ENCODE measurements around the gene LOX.

Gene LOX

DNA sequence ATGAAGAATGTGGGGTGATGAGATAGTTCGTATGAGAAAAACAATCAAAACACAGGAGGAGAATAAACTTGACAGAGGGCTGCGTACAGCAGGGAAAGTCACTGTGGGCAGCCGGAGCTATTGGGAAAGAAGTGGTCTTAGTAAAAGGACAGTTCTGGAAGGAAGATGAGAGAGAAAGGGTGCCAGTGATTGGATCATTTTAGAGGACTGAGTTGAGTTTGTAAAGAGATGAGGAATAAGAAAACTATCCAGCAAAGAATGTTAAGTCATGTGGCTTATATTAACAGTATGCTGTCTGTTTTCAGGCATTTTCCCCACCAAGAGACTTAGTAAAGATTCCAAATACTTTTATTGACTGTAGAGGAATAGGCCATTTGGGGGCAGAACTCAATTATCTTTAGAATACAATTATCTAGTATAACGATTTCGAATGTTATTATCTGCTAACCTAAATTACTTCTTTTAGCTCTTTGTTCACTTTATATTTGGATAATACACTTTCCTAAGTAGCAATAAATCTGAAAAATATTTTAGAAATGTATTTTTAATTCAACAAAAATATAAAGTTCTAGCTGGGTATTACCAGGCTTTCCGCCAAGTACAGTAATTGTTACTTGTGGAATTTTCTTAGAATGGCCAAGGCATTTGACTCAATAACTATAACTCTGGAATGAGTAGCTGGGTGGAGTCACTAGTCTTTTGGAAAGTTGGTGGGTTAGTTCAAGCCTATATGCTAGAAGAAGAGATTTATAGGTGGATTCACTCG lies 15.5 kb upstream of the LOX start:
- H3K27me3 ChIP-seq (ENCODE audit: control insufficient read depth, insufficient read depth, low read length) = no peaks in the 10 kb centered on the region
- H3K36me3 ChIP-seq (ENCODE audit: control insufficient read depth, insufficient read depth, low read length) = no peaks in the 10 kb centered on the region
- no peak overlapping the region for H3K9ac ChIP-seq (ENCODE audit: low read length)
- H3K4me1 ChIP-seq (ENCODE audit: control insufficient read depth, insufficient read depth, low read length) = no peaks in the 10 kb centered on the region
- H3K4me3 ChIP-seq (ENCODE audit: low read length) = no peak overlapping the region
- no peak overlapping the region for H3K27ac ChIP-seq (ENCODE audit: low read depth, low read length)

DNA sequence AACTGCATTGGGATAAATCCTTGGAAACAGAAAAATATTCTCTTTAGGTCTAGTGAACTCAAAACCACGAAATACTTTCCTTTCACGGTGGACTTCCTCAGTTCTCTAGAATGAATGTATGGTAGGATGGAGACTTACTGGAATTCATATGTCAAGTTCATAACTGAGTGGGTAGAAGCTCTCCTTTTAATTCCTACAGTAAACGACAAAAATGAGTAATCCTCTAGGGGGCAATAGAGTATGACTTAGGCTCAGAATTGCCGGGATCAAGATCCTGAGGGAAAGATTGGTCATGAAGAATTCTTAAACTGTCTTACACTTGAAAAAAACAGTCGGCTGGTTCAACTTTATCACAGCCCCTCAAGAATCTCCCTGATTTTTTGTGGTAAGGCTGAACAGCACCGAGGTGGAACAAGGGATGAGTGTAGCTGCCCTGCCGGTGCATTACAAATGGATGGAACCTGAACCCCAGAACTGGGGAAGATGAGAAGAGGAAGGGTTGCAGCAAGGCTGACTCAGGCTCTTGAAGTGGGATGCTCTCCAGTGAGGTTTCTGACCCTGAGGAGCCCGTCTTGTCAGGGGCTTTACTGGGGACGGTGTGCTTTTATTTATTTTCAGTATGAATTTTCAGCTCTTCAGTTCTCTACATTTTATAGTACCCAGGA lies 14.0 kb upstream of the LOX start:
- Histone ChIP-seq H3K27ac (ENCODE audit: low read depth, low read length) (no peak overlapping the region), H3K36me3 (ENCODE audit: control insufficient read depth, insufficient read depth, low read length) (no peaks in the 10 kb centered on the region), H3K9ac (ENCODE audit: low read length) (no peak overlapping the region), H3K4me3 (ENCODE audit: low read length) (no peak overlapping the region), H3K27me3 (ENCODE audit: control insufficient read depth, insufficient read depth, low read length) (no peaks in the 10 kb centered on the region), H3K4me1 (ENCODE audit: control insufficient read depth, insufficient read depth, low read length) (no peaks in the 10 kb centered on the region)

DNA sequence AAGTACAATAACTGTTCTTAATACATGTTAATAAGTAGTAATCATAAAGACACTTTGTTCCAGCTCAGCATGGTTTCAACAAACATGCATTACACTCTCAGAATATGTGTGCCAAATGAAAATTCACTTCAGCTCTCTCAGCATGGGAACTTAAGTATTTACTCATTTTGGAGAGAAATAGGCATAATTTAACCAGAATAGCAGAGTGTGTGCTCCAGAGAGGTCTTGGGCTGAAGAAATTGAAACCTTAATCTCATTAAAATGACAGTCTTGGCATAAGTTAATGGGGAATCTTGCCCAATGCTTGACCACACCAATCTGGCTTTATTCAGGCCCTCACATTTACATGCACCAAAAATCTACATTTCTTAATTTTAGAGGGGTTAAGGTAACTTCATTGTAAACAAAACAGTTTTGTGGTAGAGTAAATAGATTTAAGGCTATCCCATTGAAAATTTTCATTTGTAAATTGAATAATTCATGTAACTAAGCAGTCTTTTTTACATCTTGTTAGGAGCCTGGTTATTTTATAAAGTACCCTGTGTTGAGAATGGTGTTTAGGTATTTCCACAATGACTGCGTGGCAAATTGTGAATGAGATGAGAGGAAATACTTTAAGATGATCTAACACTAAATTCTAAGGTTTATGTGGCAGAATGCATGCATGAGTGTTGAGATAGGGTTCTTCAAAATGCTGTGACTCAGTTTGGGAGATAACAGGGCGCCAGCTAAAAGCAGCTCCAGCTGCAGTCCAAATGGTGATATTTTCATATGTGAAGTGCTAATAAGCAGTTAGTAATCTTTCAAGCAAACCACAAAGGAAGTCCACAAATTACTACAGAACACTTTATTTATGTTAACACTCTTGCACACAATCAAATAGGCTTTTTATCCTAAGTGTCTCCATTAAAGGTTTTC lies 11.3 kb upstream of the LOX start:
- no peak overlapping the region for H3K27ac ChIP-seq (ENCODE audit: low read depth, low read length)

DNA sequence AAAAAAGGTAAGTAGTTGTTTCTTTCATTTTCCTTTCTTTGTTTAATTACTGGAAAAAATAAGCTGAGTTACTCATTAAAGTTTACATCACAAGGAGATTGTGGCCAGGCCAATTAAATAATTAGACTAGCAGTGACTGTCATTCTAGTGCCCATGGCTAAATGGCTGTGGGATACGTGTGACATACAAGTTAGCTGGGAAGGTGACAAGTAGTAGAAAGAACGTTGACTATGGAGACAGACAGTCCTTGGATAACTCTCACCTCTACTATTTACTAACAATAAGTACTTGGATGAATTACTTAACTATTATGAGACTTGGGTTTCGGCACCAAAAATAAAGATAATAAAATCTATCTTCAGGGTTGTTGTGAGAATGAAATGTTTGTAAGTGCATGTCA lies 7.0 kb upstream of the LOX start:
- Histone ChIP-seq H3K36me3 (ENCODE audit: control insufficient read depth, insufficient read depth, low read length) (no peaks in the 10 kb centered on the region), H3K27ac (ENCODE audit: low read depth, low read length) (no peak overlapping the region), H3K9ac (ENCODE audit: low read length) (no peak overlapping the region), H3K4me3 (ENCODE audit: low read length) (no peak overlapping the region), H3K4me1 (ENCODE audit: control insufficient read depth, insufficient read depth, low read length) (no peaks in the 10 kb centered on the region), H3K27me3 (ENCODE audit: control insufficient read depth, insufficient read depth, low read length) (no peaks in the 10 kb centered on the region)

More for the DNA sequence above, 11.3 kb upstream of the LOX start:
- Histone ChIP-seq H3K4me3 (ENCODE audit: low read length) (no peak overlapping the region), H3K36me3 (ENCODE audit: control insufficient read depth, insufficient read depth, low read length) (no peaks in the 10 kb centered on the region), H3K4me1 (ENCODE audit: control insufficient read depth, insufficient read depth, low read length) (no peaks in the 10 kb centered on the region), H3K9ac (ENCODE audit: low read length) (no peak overlapping the region), H3K27me3 (ENCODE audit: control insufficient read depth, insufficient read depth, low read length) (no peaks in the 10 kb centered on the region)

DNA sequence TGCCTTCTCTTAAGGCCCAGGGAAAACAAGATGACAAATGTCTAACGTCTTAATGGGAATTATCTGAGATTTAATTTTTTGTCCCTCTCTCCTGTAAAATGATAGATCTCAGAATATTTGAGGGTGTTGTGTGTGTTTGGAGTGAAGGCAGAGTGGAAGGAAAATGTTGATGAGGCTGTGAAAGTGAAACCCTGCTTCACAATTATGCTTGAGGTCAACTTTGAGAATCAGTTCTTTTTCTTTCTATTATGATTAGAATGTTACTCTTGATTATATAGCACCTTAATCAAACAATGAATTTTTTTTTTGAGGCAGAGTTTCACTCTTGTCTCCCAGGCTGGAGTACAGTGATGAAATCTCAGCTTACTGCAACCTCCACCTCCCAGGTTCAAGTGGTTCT lies 5.5 kb upstream of the LOX start:
- H3K27me3 ChIP-seq (ENCODE audit: control insufficient read depth, insufficient read depth, low read length) = no peaks in the 10 kb centered on the region
- no peak overlapping the region for H3K27ac ChIP-seq (ENCODE audit: low read depth, low read length)
- H3K36me3 ChIP-seq (ENCODE audit: control insufficient read depth, insufficient read depth, low read length) = no peaks in the 10 kb centered on the region
- H3K4me1 ChIP-seq (ENCODE audit: control insufficient read depth, insufficient read depth, low read length) = no peaks in the 10 kb centered on the region
- H3K9ac ChIP-seq (ENCODE audit: low read length) = no peak overlapping the region
- no peak overlapping the region for H3K4me3 ChIP-seq (ENCODE audit: low read length)

DNA sequence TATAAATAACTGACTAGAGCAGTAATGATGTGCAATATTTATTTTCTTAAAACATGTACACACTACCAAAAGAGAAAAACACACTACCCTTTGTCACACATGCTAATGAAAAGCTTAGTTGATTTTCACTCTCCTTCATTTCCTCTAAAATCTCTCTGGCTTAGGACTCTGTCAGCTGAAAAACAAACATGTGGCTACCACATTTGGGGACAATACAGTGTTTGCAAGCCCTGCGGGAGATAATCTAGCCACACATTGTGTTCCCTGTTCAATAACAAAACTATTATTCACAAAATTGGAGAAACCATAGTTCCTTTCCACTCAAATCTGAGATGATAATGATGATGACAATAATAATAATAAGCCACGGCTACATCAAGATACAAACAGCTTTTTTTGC lies 3.5 kb upstream of the LOX start:
- H3K9ac ChIP-seq (ENCODE audit: low read length) = no peak overlapping the region
- no peaks in the 10 kb centered on the region for H3K4me1 ChIP-seq (ENCODE audit: control insufficient read depth, insufficient read depth, low read length)
- H3K27me3 ChIP-seq (ENCODE audit: control insufficient read depth, insufficient read depth, low read length) = no peaks in the 10 kb centered on the region
- no peaks in the 10 kb centered on the region for H3K36me3 ChIP-seq (ENCODE audit: control insufficient read depth, insufficient read depth, low read length)
- no peak overlapping the region for H3K4me3 ChIP-seq (ENCODE audit: low read length)
- H3K27ac ChIP-seq (ENCODE audit: low read depth, low read length) = no peak overlapping the region

DNA sequence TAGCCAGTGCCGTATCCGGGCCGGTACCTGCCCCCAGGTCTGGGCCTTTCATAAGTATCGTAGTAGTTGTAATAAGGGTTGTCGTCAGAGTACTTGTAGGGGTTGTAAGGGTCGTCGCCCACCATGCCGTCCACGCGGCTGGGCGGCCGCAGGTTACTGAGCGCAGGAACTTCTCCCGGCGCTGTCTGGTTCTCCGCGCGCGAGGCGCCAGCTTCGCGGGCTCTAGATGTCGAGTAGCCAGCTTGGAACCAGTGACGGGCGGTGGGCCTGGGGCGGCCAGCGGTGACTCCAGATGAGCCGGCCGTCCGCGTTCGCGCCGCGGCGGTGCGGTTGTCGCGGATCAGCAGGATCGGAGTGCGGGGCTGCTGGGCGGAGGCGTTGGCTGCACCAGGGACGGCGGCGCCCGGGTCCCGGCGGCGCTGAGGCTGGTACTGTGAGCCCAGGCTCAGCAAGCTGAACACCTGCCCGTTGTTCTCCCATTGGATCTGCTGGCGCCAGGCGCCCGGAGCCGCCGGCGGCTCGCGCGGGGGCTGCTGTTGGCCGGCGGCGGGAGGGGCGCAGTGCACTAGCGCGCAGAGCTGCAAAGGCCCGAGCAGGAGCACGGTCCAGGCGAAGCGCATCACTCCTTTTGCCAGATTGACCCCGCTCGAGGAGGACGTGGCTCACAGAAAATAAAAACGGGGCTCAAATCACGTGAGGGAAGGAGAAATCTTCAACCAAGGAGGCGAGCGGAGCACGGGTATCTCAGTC lies 518 bp downstream of the LOX start:
- Histone ChIP-seq H3K27ac (ENCODE audit: low read depth, low read length) (peak overlapping the region; percentile 21), H3K36me3 (ENCODE audit: control insufficient read depth, insufficient read depth, low read length) (no peaks in the 10 kb centered on the region), H3K9ac (ENCODE audit: low read length) (no peak overlapping the region), H3K27me3 (ENCODE audit: control insufficient read depth, insufficient read depth, low read length) (no peaks in the 10 kb centered on the region), H3K4me1 (ENCODE audit: control insufficient read depth, insufficient read depth, low read length) (no peaks in the 10 kb centered on the region), H3K4me3 (ENCODE audit: low read length) (peak overlapping the region; percentile 80)

DNA sequence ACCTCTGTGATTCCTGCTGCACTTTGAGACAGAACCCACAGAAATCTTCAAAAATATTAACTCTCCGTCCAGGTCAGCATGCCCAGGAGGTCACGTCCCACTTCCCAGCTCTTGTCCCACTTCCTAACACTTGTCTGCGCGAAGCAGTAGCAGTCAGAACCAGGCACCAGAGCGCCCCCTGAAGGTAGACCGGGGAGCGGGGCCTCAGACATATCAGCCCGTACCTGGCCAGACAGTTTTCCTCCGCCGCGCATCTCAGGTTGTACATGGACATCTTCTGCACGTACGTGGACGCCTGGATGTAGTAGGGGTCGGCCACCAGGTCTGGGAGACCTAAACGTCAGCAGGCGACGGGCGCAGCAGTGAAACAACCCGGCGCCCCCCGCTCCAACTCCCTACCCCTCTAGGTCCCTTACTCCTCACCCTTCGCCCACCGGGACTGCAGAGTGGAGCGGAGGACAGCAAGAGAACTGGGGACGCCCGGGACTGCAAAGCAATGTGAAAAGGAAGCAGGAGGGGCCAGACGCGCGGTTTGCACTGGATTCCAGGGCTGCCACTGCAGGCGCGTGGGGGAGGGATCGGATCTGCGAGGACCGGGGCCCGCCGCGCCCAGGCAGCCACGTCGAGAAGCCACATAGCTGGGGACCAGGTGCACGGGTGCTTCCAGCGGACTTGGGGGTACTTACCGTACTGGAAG lies 1.2 kb downstream of the LOX start:
- Histone ChIP-seq H3K9ac (ENCODE audit: low read length) (no peak overlapping the region), H3K27ac (ENCODE audit: low read depth, low read length) (no peak overlapping the region)

DNA sequence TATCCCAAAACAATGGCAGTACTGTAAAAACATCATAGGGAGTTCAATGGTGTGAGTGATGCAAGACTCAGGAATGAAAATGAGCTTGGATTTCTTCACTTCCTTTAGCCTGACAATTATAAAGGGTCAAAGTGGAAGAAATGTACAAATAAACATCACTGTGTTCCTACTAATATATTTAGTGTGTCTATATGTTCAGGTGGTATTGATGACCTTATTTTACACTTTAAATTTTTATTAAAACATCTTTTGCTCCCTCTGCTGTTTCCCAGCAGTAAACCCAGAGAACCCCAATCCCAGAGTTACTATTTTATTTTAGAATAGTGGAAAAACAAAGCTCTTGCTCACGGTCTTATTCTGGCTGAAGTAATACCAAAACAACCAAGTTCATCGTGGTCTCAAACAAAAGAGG lies 2.0 kb downstream of the LOX start:
- Histone ChIP-seq H3K4me1 (ENCODE audit: control insufficient read depth, insufficient read depth, low read length) (no peaks in the 10 kb centered on the region), H3K27me3 (ENCODE audit: control insufficient read depth, insufficient read depth, low read length) (no peaks in the 10 kb centered on the region), H3K36me3 (ENCODE audit: control insufficient read depth, insufficient read depth, low read length) (no peaks in the 10 kb centered on the region), H3K27ac (ENCODE audit: low read depth, low read length) (no peak overlapping the region), H3K9ac (ENCODE audit: low read length) (no peak overlapping the region), H3K4me3 (ENCODE audit: low read length) (no peak overlapping the region)

More for the DNA sequence above, 1.2 kb downstream of the LOX start:
- H3K4me1 ChIP-seq (ENCODE audit: control insufficient read depth, insufficient read depth, low read length) = no peaks in the 10 kb centered on the region
- no peaks in the 10 kb centered on the region for H3K36me3 ChIP-seq (ENCODE audit: control insufficient read depth, insufficient read depth, low read length)
- no peaks in the 10 kb centered on the region for H3K27me3 ChIP-seq (ENCODE audit: control insufficient read depth, insufficient read depth, low read length)
- peak overlapping the region; percentile 80 for H3K4me3 ChIP-seq (ENCODE audit: low read length)

DNA sequence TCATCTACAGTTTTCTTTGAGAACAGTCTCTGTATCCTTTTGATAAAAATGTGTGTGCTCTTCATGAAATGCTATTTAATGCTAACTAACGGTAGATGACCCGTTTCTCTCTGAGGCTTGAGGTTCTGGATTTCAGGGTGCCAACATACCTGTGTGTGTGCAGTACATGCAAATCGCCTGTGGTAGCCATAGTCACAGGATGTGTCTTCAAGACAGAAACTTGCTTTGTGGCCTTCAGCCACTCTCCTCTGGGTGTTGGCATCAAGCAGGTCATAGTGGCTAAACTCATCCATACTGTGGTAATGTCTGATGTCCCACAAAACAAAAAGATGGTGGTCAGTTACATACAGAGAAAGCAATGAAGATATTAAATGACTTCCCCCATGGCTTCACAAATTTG lies 4.2 kb downstream of the LOX start:
- no peak overlapping the region for H3K27ac ChIP-seq (ENCODE audit: low read depth, low read length)
- no peaks in the 10 kb centered on the region for H3K4me1 ChIP-seq (ENCODE audit: control insufficient read depth, insufficient read depth, low read length)
- H3K36me3 ChIP-seq (ENCODE audit: control insufficient read depth, insufficient read depth, low read length) = no peaks in the 10 kb centered on the region
- no peak overlapping the region for H3K4me3 ChIP-seq (ENCODE audit: low read length)
- H3K9ac ChIP-seq (ENCODE audit: low read length) = no peak overlapping the region
- no peaks in the 10 kb centered on the region for H3K27me3 ChIP-seq (ENCODE audit: control insufficient read depth, insufficient read depth, low read length)

DNA sequence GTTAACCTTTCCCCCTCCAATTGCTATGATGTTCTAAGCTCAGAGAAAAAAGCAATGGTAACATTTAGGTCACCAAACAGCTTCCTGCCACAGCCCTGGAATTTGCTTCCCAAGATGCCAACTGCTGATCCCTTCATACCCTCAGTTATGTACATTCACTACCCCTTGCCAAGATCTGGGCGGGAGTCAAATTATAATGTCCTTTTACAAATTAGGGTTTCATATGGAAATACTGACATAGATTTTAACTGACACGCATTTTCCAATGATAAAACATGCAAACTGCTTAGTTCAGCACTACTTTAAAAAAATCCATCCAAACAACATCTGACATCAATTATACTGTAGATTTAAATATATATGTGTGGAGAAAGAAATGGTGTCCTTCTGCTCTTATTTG lies 5.0 kb downstream of the LOX start:
- Histone ChIP-seq H3K27me3 (ENCODE audit: control insufficient read depth, insufficient read depth, low read length) (no peaks in the 10 kb centered on the region), H3K9ac (ENCODE audit: low read length) (no peak overlapping the region), H3K27ac (ENCODE audit: low read depth, low read length) (no peak overlapping the region), H3K4me3 (ENCODE audit: low read length) (no peak overlapping the region), H3K36me3 (ENCODE audit: control insufficient read depth, insufficient read depth, low read length) (no peaks in the 10 kb centered on the region), H3K4me1 (ENCODE audit: control insufficient read depth, insufficient read depth, low read length) (no peaks in the 10 kb centered on the region)
